Thyroid gland (tissue), 4 donors: ENCODE results near the gene SEPTIN10.

Source experiments
- POLR2A ChIP-seq, 2 donors: fragments of 450-650 bp; IDR thresholded peaks; one replicate each; pipeline ENCODE4 v1.6.1; 2017; ENCODE audit warnings: antibody characterized with exemption in 2 of 2, mild to moderate bottlenecking in 2 of 2, moderate library complexity in 1 of 2
- TF ChIP-seq, protein P1 (sequence below), 6 experiments: fragments of 200-600 bp in 3 of 6; fragments of 450-650 bp in 3 of 6; sonication (generic) in 3 of 6; IDR thresholded peaks; one replicate each; pipeline ENCODE4 v1.5.1; 2016 to 2019; ENCODE audit warnings: antibody characterized with exemption in 6 of 6, mild to moderate bottlenecking in 2 of 6, inconsistent platforms in 1 of 6, moderate library complexity in 1 of 6

DNA sequence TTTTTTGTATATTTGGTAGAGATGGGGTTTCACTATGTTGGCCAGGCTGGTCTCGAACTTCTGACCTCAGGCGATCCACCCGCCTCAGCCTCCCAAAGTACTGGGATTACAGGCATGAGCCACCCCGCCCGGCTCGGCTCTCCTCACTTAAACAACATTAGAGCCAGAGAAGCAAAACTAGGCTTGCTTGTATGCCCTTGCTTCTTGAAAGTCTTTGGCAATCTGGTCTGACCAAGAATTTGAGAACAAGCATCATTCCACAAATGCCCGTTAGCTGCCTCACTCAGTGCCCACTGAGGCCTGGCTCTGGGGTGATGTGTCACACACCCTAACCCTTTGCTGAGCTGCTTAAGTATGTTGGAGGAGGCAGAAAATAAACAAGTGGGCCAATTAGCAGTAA is 33.9 kb upstream of the SEPTIN10 start:
- TF ChIP-seq, protein P1, sequence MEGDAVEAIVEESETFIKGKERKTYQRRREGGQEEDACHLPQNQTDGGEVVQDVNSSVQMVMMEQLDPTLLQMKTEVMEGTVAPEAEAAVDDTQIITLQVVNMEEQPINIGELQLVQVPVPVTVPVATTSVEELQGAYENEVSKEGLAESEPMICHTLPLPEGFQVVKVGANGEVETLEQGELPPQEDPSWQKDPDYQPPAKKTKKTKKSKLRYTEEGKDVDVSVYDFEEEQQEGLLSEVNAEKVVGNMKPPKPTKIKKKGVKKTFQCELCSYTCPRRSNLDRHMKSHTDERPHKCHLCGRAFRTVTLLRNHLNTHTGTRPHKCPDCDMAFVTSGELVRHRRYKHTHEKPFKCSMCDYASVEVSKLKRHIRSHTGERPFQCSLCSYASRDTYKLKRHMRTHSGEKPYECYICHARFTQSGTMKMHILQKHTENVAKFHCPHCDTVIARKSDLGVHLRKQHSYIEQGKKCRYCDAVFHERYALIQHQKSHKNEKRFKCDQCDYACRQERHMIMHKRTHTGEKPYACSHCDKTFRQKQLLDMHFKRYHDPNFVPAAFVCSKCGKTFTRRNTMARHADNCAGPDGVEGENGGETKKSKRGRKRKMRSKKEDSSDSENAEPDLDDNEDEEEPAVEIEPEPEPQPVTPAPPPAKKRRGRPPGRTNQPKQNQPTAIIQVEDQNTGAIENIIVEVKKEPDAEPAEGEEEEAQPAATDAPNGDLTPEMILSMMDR (IDR thresholded peaks at IDR 0.05), result no peak
- no peak for TF ChIP-seq POLR2A (IDR thresholded peaks at IDR 0.05)
